Fibroblast of villous mesenchyme (primary cell): ENCODE data around the gene IQSEC1. TPM values are rescaled to one million over a fixed set of nuclear protein-coding genes. Genes with fewer than 3 reads are reported as not detected.

ENCODE experiments used
- DNase-seq: peaks from one replicate; pipeline ENCODE4 v3.0.0-alpha.2; 2010; ENCODE audit warnings: low read depth
- H3K4me3 ChIP-seq: 2 replicates; pipeline ENCODE4 v1.5.1; 2011; ENCODE audit warnings: low read depth, mild to moderate bottlenecking, low read length
- total RNA-seq: library from RNA; depleted of rRNA; stranded (reverse); fragments of >200 nt; gene quantifications from 2 replicates; pipeline ENCODE4 v1.2.3, GENCODE V29; 2012
- TF ChIP-seq, protein P1 (sequence below): IDR thresholded peaks from 2 replicates; pipeline ENCODE4 v1.5.1; 2012; ENCODE audit warnings: low read depth, mild to moderate bottlenecking, low read length; ENCODE audit not compliant: insufficient read depth

IQSEC1 gene
- total RNA-seq, 1 donor, result 19.9 TPM

DNA sequence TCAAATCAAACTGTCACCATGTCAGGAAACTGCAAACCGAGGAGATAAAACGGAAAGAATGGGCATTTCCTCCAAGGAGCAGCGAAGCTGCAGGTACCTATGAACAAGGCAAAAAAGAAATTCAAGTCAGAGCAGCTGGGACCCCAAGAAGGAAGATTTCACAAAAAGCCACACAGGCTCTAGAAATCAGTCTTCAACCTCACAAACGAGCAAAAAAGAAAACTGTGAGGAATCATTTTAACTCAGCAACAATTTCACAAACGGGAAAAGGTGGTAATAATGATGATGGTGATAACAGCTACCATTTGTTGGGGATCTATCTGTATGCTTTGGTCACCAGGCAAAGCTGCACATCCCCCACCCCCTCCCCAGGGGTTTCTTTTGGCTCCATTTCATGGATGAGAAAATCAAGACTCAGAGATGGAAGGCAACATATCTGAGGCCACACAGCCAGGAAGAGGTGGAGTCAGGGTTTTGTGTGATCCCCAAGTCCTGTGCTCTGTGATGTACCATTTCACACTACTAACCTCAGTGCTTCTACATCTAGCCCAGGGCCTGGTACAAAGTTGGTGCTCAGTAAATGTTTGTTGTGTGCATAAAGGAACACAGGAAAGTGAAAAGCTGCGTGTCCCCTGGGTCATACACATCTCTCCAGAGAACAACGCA is 109.9 kb downstream of the IQSEC1 start:
- H3K4me3 ChIP-seq, result no peak overlapping the region
- TF ChIP-seq, protein P1, sequence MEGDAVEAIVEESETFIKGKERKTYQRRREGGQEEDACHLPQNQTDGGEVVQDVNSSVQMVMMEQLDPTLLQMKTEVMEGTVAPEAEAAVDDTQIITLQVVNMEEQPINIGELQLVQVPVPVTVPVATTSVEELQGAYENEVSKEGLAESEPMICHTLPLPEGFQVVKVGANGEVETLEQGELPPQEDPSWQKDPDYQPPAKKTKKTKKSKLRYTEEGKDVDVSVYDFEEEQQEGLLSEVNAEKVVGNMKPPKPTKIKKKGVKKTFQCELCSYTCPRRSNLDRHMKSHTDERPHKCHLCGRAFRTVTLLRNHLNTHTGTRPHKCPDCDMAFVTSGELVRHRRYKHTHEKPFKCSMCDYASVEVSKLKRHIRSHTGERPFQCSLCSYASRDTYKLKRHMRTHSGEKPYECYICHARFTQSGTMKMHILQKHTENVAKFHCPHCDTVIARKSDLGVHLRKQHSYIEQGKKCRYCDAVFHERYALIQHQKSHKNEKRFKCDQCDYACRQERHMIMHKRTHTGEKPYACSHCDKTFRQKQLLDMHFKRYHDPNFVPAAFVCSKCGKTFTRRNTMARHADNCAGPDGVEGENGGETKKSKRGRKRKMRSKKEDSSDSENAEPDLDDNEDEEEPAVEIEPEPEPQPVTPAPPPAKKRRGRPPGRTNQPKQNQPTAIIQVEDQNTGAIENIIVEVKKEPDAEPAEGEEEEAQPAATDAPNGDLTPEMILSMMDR, result no peak
- DNase-seq, result no peak

DNA sequence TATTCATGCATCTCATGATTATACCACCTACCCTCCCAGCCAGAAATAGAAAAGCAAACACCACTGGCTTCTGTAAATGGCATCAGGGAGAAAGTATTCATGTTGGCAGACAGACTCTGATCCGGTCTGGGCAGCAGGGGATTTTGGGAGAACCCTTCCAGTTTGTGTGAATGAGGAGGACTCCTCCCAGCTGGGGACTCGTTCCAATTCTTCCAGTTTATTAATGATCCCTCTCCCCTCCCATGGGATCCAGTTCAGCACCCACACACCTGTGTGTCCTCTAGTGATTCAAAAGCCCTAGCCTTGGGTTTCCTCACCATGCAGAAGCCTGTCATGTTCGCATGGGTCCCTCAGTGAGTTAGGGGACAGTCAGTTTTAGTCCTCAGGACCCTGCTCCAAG is 110.9 kb downstream of the IQSEC1 start:
- TF ChIP-seq, protein P1, result no peak
- no peak overlapping the region for H3K4me3 ChIP-seq
- DNase-seq, result no peak

DNA sequence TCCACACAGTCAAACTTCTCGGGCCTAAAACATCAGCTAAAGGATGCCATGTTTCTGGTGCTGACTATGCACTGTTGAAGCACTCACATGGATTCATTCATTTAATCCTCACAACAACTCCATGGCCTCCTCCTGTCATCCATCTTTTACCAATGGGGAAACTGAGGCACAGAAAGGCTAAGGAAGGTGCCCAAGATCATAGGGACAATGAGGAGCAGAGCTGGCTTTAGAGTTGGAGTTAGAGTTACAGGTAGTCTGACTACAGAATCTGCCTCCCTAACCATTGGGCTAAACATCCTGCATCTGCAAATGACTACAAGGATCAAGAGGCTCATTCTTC is 111.6 kb downstream of the IQSEC1 start:
- TF ChIP-seq, protein P1, result no peak
- no peak overlapping the region for H3K4me3 ChIP-seq
- DNase-seq, result no peak

DNA sequence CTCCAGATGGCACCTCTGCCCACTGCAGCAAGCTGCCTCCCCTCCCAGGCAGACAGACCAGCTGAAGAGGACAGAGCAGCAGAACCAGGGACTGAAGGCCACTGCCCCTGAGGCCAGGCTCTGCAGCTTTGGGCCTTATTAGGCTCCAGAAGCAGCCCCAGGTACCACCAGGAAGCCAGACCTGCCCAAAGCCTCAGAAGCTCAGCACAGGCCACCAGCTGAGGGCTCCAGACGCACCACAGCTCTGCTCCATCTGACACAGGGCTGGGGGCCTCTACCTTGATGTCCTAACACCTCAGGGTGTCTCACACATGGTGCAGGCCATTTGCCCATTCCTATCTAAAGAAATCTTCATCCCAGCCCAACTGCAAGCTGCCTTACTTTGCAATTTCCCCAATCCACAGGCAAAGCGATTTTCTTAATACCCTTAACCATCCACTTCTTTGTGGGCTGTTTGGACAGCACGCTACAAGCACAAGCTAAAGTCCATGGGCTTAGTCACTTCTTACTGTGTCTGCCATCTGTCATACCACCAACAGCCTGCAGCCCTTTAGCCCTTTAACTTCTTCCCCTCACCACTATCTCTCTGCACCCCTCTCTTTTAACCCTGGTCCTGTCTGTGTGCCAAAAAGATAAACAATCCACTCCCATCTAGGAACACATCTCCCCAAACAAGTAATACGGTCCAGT is 112.1 kb downstream of the IQSEC1 start:
- H3K4me3 ChIP-seq, result no peak overlapping the region
- TF ChIP-seq, protein P1, result no peak
- DNase-seq, result no peak

DNA sequence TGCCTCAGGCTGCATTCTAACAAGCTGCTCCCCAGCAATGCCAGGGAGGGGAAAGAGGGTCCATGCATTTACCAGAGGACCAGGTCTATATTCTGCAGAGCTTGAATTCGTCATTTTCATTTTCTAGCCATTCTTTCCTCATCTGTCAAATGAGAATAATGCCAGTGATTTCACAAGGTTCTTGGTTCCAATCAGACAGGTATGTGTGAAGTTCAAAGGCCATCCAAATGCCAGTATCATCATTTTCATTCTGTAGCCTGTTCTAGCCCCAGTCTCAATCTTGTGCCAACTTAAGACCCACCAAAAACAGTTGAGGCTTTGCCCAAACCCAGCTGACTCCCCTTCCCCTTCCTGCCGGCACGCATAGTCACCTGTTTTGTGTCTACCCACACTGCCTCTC is 112.7 kb downstream of the IQSEC1 start:
- DNase-seq, result no peak
- TF ChIP-seq, protein P1, result no peak

DNA sequence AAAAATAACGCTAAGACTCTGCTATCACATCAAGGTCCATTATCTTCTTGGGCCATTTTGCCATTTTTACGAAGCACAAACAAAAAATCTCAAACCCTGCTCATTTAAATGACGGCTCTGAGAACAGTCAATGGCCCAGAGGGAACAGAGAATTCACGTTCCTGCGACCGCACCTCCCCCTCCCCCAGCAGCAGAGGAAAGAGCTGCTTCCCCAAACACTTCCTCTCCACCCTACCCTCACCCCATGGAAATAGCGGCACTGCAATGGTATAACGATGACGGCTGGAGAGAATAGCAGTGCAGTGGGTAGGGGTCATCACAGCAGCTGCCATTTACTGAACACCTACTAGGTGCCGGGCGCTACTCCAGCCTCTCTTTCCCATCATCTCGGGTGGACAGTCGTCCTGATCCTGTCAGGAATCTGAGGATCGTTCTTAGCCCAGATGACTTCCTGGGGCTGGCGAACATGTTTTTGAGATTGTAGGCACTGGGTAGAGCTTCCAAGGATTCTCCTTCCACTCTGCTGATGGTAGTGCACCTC is 113.3 kb downstream of the IQSEC1 start:
- H3K4me3 ChIP-seq, result no peak overlapping the region
- TF ChIP-seq, protein P1, result no peak
- no peak for DNase-seq

More for the DNA sequence above, 112.7 kb downstream of the IQSEC1 start:
- no peak overlapping the region for H3K4me3 ChIP-seq

DNA sequence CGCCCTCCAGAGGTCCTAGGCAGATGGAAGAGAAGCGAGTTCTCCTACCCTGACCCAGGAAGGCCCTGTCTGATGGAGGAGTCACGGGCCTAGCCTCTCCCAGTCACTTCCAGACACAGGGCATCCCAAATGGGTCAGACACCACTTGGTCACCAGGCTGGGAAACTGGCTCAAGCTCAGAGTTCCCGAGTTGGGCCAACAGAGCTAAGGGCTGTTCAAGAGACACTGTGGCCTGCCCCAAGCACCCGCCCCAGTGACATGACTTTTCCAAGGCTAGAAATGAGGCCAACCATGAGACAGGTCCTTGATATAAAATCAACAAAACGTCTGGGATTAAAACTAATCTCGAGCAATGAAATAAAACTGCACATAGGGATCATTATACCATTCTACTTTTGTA is 113.8 kb downstream of the IQSEC1 start:
- no peak for DNase-seq
- no peak overlapping the region for H3K4me3 ChIP-seq
- TF ChIP-seq, protein P1, result no peak
